PFSK-1 (cell line): ENCODE data around the gene VAV2.

Source experiments
- POLR2AphosphoS5 ChIP-seq: IDR thresholded peaks from 2 replicates; pipeline ENCODE4 v1.6.1; 2012; ENCODE audit warnings: low read depth, mild to moderate bottlenecking, control low read depth, low read length, moderate library complexity
- REST ChIP-seq, 2 experiments: IDR thresholded peaks; 2 replicates each; pipeline versions ENCODE4 v1.6.1 to v1.8.0; 2011 to 2012; ENCODE audit warnings: low read depth in 2 of 2, low read length in 2 of 2, control low read depth in 1 of 2, inconsistent platforms in 1 of 2, mild to moderate bottlenecking in 1 of 2, moderate library complexity in 1 of 2; ENCODE audit not compliant: insufficient read depth in 1 of 2
- SIN3A ChIP-seq: IDR thresholded peaks from 2 replicates; pipeline ENCODE4 v1.6.1; 2012; ENCODE audit warnings: mild to moderate bottlenecking, low read length, moderate library complexity, borderline replicate concordance; ENCODE audit not compliant: insufficient read depth
- TAF1 ChIP-seq: IDR thresholded peaks from 2 replicates; pipeline ENCODE4 v1.6.1; 2012; ENCODE audit warnings: low read length, control low read depth, borderline replicate concordance; ENCODE audit not compliant: insufficient read depth

DNA sequence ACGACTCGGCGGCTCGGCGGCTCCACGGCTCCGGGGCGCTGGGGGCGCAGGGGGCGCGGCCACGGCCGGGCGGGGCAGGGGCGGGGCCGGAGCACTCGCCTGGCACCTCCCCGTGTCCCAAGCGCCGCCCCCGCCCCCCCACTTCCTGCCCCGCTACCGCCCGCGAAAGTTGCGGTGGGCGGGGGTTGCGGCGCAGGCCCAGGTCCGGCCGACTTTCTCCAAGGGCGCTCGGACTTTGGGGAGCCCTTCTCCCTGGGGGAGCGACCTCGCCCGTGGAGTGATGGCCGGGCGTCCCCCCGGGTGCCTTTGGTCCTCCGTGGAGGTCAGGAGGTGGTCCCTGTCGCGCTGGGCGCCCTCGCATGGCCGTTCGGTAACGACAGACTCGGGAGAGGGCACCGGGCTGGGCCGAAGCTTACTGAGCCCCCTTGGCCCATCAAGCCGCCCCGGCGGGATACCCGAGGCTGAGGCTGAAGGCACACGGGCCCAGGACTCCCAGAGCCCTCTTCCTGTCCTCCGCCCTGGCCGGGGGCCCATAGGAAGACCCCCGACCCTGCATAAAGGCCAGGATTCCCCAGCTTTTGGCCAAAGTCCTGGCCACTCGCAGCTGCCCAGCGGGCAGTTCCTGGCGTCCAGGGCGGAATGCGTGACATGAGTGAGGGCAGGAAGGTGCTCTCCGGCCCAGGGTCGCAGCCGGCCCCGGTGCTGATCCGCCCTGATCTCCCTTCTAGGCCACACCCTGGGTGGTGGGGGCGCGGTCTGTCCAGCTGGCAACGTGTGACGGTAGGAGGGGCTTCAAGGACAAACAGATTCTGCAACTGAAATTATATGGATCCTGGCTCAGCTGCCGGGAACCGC, 883 bp upstream of the VAV2 start:
- TF ChIP-seq POLR2AphosphoS5 (no peak; the same call in 1 of the 2 replicates), SIN3A (peak; percentile 76; the same call in 1 of the 2 replicates), REST (IDR thresholded peaks at IDR 0.05; ENCODE audit: insufficient read depth in 1 of 2, low read depth in 2 of 2, low read length in 2 of 2) (no peak), TAF1 (no peak)
